ENCODE measurements around the gene SH2D2A. TPM values are rescaled to one million over a fixed set of nuclear protein-coding genes. Genes with fewer than 3 reads are reported as not detected.

The SH2D2A gene
- total and polyA plus RNA-seq, 2 of the 4 experiments (the other 2 are of a cell fraction), result not detected

GRCh38 chr1:156760796-156761104 is 55.9 kb downstream of the SH2D2A start:
- Histone ChIP-seq H3K36me3 (ENCODE audit: control insufficient read depth, insufficient read depth, low read length) (no peaks in the 10 kb centered on the region), H2AK5ac (ENCODE audit: low read depth, low read length) (no peak overlapping the region), H2BK5ac (ENCODE audit: low read depth, low read length, poor library complexity, severe bottlenecking) (no peak overlapping the region), H3K56ac (ENCODE audit: extremely low read depth, insufficient read depth, low read length) (no peak overlapping the region), H3K4me1 (ENCODE audit: control insufficient read depth, insufficient read depth, low read length) (no peaks in the 10 kb centered on the region), H4K5ac (ENCODE audit: low read depth, low read length) (no peak overlapping the region), H3K9me3 (ENCODE audit: control insufficient read depth, insufficient read depth, low read length) (no peaks in the 10 kb centered on the region), H3K23ac (ENCODE audit: low read depth, low read length) (no peak overlapping the region), H2AK9ac (replicated peaks; ENCODE audit: low read depth, low read length, poor library complexity) (no peak overlapping the region), H3K27me3 (ENCODE audit: control insufficient read depth, insufficient read depth, low read length) (no peaks in the 10 kb centered on the region), H2BK15ac (ENCODE audit: low read depth, low read length) (no peak overlapping the region), H3K18ac (ENCODE audit: low read depth, low read length) (no peak overlapping the region), H3K14ac (replicated peaks; ENCODE audit: low read depth, low read length) (no peak overlapping the region), H3K4ac (ENCODE audit: low read depth, low read length) (no peak overlapping the region), H2BK120ac (ENCODE audit: low read depth, low read length) (no peak overlapping the region), H3K4me2 (ENCODE audit: low read depth, low read length) (no peak overlapping the region), H3K9ac (ENCODE audit: low read depth, low read length) (no peak overlapping the region), H4K20me1 (ENCODE audit: insufficient read depth, low read length) (no peaks in the 10 kb centered on the region), H3K27ac (ENCODE audit: insufficient read depth, low read length) (no peak overlapping the region), H4K91ac (ENCODE audit: insufficient read depth, low read depth, low read length) (no peak overlapping the region), H3K79me1 (ENCODE audit: low read depth in 1 of 2, low read length in 2 of 2) (peaks cover under 1 to 3% of the 10 kb centered on the region in 2 experiments; a peak in 3 of 4 replicates), H4K8ac (ENCODE audit: low read depth in 2 of 2, low read length in 2 of 2) (no peak overlapping the region), H2BK20ac (ENCODE audit: low read depth, low read length) (no peak overlapping the region), H3K4me3 (ENCODE audit: insufficient read depth, low read depth, low read length) (no peak overlapping the region), H3K9me1 (ENCODE audit: insufficient read depth, low read length) (no peaks in the 10 kb centered on the region), H2AFZ (replicated peaks; ENCODE audit: low read length, poor library complexity) (no peak overlapping the region)
- DNase-seq (no peak), ATAC-seq (ENCODE audit: low read depth) (no peak)
- TF ChIP-seq MAFK (IDR thresholded peaks at IDR 0.05; ENCODE audit: low read depth, low read length) (no peak), ELK1 (IDR thresholded peaks at IDR 0.05; ENCODE audit: borderline replicate concordance, low read depth, low read length) (no peak), POLR2A (IDR thresholded peaks at IDR 0.05; ENCODE audit: low read depth, low read length) (no peak), NFE2L2 (IDR thresholded peaks at IDR 0.05; ENCODE audit: low read depth, low read length) (no peak), USF2 (IDR thresholded peaks at IDR 0.05; ENCODE audit: low read depth, low read length) (no peak), CHD1 (IDR thresholded peaks at IDR 0.05; ENCODE audit: low read depth, low read length) (no peak), MXI1 (IDR thresholded peaks at IDR 0.05; ENCODE audit: borderline replicate concordance, low read depth, low read length) (no peak), CTCF (conservative IDR thresholded peaks at IDR 0.05; ENCODE audit: low read depth, low read length) (no peak), BHLHE40 (IDR thresholded peaks at IDR 0.05; ENCODE audit: low read depth, low read length) (no peak), CEBPB (IDR thresholded peaks at IDR 0.05; ENCODE audit: low read depth, low read length) (no peak), RAD21 (IDR thresholded peaks at IDR 0.05; ENCODE audit: low read length) (no peak)
- dilution Hi-C loops (cut with HindIII; ENCODE audit: low sequenced_read_pairs, unreplicated experiment) (no loop called here), intact Hi-C loops (cut with micrococcal nuclease) (no loop called here), in situ Hi-C loops (cut with MboI; ENCODE audit: low sequenced_read_pairs) (no loop called here)
- POLR2A ChIA-PET (ENCODE audit: unreplicated experiment), result no interaction called here
- WGBS, 2 experiments (ENCODE audit: extremely low coverage in 2 of 2, insufficient read length in 1 of 2), result 90% methylated on average over 2 of the region's 4 CpGs; no CpG with 5 or more reads in 1 of the 2 experiments
- BruUV-seq (replicated peaks), result no TSS peak
- CTCF ChIA-PET, result no interaction called here
